Measurements from ENCODE around the gene ZFYVE9.

ZFYVE9 gene

DNA sequence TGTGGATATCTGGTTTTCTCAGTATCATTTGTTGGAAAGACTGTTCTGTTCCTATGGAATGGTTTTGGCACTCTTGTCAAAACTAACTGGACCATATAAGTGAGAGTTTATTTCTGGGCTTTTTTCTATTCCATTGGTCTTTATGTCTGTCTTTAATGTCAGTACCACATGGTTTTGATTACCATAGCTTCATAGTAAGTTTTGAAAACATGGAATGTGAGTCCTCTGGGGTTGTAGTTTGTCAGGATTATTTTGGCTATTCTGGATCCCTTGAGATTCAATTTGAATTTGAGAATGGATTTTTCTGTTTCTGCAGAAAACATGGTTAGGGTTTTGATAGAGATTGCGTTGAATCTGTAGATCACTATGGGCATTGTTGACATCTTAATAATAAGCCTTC lies 107.9 kb downstream of the ZFYVE9 start:
- no peak for DNase-seq

DNA sequence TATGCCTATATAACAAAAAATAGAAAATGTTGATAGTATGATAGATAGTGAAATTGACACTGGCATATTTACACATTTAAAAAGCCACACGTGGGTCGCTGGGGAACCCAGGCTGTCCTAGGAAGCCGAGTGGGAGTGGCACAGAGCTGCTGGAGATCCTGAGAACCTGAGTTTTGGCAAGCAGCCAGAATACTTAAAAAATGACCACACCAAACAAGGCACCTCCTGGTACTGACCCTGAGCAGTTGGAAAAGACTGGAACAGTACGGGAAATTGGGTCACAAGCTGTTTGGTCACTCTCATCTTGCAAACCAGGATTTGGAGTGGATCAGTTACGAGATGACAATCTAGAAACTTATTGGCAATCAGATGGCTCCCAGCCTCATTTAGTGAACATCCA lies 111.5 kb downstream of the ZFYVE9 start:
- DNase-seq: no peak

DNA sequence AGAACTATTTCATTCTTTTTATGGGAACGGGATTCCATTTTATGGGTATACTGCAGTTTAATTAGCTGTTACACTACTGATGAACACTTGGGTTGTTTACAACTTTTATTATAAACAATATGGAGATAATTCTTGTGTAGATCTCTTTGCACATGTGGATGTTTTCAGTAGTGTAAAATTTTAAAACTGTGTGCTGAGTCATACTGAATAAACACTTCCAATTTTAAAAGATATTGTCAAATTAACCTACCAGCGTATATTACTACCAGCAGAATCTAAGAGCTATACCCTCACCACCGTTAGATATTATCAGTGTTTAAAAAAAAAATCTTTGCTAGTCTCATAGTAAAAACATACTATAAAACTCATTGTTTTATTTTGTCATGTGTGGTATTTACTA lies 118.0 kb downstream of the ZFYVE9 start:
- no peak for DNase-seq

DNA sequence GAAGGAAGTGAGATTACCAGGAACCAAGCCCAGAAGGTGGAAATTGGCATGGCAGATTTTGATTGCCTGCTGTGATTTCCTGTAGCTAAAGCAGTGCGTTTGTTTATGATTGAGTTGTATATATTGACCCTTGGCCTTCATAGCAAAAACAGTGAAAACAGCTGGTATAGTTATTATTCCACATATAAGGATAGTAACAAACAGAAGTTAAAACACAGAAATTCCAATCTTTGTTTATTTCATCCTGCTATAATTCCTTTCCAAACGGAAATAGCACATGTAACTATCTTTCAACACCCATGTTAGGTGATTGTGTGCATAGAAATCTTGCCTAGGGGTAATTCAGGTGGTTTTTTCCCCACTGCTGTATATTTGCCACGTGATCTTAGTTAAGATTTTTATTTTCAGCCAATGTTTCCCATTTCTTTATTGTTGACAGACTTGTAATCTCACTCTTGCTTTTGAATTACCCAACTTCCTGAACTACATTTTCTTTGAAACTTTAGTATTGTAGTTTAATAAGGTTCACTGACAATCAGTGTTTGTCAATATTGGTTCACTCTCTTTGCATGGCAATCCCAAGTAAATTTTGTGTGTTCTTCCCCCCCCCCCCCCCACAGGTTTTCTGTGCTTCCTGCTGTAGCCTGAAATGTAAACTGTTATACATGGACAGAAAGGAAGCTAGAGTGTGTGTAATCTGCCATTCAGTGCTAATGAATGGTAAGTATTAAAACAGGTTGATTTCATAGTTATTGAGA lies 121.4 kb downstream of the ZFYVE9 start:
- DNase-seq: no peak

DNA sequence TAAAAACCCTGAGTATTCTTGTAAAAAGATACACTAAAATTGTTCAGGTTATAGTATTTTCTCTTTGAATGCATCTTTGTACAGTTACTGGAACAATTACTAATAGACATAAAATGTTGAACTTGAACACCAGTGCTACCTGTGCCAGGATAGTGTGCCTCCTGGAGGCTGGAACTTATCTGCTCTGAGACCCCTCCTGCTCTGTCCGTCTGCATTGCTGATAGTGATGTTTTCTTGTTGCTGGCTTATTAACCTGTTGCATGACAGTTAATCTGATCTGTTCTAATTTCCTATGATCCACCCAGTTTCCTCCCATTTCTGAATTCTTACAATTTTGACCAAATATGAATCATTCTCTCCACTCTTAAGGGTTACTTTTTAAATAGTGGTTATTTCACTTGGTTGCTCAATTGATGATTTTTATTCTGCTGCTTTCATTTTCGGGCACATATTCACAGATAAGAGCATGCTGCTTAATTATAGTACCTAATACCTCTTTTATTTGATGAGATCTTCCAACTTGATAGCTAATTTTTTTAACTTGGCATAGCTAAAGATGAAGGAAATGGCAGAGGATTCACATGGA lies 122.7 kb downstream of the ZFYVE9 start:
- DNase-seq: no peak

DNA sequence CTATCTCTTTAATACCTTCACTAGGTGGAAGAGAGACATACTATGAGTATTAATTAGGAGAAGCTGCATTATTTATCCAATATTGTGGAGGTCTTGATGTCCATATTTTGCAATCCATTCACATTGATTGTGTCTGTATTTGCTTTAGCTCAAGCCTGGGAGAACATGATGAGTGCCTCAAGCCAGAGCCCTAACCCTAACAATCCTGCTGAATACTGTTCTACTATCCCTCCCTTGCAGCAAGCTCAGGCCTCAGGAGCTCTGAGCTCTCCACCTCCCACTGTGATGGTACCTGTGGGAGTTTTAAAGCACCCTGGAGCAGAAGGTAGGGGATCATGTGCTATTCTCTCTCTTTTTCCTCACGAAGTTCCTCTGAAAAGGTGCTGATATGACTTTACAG lies 124.6 kb downstream of the ZFYVE9 start:
- DNase-seq: no peak

DNA sequence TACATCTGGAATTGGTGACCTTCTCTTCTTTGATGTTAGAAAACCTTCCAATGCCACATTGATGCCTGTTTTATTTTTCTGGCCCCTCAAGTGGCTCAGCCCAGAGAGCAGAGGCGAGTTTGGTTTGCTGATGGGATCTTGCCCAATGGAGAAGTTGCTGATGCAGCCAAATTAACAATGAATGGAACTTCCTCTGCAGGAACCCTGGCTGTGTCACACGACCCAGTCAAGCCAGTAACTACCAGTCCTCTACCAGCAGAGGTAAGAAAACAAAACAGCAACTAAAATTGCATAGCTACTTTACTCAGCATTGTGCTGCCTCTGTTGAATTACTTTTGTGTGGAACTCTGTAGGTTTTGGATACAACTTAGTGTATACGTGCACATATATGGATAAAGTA lies 126.5 kb downstream of the ZFYVE9 start:
- no peak for DNase-seq

DNA sequence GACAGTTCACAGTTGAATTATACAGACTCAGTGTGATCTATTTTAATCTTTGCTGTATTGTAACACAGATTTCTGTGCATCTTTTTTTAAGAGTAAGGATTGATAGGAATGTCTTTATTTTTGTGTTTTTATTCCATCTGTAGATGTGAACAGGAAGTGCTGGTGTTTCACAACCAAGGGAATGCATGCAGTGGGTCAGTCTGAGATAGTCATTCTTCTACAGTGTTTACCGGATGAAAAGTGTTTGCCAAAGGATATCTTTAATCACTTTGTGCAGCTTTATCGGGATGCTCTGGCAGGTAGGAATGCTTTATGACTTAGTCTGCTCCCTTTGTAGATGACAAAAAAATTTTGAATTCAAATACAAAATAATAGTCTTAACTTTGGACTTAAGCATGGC lies 139.6 kb downstream of the ZFYVE9 start:
- DNase-seq: no peak

DNA sequence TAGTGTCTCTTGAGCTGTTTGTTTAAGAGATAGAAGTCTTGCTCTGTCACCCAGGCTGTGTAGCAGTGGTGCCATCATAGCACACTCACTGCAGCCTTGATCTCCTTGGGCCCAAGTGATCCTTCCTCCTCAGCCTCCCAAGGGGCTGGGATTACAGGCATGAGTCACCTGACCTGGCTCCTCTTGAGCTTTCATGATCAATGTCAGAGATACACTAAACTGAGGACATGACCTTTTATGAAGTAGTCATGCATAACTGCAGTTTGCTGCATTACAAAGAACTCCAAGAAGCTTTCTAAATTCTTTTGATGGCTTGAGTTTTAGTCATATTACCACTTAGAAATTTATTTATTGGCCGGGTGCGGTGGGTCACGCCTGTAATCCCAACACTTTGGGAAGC lies 146.4 kb downstream of the ZFYVE9 start:
- DNase-seq: no peak

DNA sequence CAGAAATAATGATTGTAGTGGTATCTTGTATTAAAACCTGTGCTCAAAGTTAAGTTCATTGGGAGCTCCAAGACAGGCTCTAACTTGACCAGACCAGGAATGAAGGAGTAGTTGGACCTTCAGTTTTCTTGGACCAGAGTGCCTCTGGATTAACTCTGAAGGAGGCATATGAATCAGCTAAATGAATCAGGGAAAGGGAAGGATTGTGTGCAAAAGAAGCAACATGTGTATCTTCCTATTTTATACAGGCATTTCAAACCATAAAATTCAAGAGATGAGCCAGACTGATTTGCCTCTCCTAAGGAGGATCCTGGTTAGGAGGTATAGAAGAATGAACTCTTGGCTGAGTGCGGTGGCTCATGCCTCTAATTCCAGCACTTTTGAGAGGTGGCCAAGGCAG lies 152.7 kb downstream of the ZFYVE9 start:
- no peak for DNase-seq

DNA sequence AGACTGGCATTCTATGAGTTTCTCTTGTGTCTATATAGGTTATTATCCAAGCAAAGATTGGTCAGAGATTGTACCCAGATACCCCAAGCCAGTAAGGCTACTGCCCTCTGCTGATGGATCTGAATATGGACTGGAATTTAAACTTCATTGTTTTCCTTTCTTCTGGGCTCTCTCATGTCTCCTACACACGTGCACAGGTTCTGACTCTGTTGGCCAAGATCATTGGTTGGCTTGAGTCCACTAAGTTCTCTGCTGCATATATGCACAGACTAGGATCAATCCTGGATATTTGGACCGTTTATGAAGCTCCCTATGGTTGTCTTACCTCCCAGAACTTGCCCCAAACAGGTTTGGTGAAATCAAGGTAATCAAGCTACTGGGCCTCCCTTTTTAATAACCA lies 154.5 kb downstream of the ZFYVE9 start:
- no peak for DNase-seq

DNA sequence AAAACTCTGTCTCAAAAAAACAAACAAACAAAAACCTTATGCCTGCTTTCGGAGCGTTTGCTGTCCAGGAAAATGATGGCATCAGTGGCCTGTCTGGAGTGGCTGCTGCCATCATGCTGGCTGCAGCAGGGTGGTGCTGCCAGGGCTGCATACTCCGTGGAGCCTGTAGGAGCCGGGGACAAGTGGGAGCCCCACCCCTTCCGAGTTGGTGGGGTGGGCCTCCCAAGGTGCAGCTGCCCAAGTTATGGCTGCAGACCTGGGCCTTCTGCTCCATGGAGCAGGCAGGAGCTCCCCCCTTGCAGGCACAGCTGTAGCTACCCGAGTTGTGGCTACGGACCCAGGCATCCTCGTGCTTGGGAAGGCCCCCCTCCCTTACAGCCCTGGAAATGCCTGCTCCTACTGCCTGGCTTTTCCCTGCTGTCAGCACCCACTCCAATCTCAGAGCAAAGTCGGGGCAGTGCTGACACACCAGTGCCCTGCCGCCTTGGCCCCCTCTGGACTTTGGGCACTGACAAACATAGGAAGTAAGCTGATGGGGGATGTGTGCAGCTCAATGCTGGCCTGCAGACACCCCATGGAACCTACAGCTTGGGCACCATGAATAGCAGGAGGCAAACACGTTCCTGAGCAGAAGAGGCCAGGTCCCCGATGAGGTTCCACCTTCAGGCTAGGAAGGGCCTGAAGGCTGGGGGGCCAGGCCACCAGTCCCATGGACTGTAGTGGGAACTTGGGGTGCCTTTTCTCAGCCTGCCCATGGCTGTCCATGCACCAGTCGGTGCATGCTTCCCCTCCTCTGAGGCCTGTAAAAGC lies 163.7 kb downstream of the ZFYVE9 start:
- DNase-seq: no peak

DNA sequence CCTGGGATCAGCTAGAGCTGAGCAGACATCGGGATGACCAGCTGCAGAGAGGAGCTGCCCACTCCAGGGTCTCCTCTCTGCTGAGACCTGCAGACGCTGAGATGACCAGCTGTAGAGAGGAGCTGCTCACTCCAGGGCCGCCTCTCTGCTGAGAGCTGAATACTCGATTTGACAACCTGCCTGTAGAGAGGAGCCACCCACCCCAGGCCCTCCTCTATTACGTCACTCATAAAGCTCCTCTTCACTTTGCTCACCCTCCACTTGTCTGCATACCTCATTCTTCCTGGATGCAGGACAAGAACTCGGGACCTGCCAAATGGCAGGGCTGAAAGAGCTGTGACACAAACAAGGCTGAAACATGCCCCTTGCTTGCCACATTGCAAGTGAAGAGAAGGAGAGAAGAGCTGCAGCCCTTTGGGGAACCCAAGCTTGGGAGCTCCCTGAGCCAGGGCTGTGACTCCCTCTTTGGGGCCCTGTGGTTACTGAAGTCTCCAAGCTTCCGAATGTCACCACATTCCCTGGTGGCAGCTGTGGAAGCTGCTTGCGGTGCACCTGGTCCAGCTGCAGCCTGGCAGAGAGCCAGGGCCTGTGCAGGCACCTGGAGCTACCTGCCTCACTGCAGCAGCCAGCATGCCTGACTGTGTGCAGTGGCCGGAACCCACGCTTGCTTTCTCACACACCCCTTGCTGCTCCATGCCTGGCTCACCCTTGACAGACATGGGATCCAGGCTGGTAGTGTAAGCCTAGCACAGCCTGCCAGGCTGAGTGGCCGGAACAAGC lies 164.5 kb downstream of the ZFYVE9 start:
- DNase-seq: no peak

DNA sequence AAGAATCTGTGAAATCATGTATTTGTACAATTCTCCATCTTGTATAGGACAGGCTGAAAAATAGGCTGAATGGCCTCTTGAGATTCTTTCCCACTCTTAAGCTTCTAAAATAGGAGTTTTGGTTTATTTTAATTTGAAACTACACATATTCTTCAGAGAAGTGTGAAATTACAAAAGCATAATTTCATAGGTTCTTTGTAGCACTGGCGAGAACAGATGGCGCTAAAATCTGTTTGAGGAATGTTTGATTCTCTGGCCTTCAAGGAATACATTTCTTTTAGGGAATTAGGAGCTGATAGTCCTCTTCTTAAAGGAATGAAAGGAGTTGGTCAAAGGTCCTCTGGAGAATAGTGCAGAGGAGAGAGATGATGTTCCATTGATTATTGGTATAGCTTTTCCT lies 179.2 kb downstream of the ZFYVE9 start:
- DNase-seq: no peak

DNA sequence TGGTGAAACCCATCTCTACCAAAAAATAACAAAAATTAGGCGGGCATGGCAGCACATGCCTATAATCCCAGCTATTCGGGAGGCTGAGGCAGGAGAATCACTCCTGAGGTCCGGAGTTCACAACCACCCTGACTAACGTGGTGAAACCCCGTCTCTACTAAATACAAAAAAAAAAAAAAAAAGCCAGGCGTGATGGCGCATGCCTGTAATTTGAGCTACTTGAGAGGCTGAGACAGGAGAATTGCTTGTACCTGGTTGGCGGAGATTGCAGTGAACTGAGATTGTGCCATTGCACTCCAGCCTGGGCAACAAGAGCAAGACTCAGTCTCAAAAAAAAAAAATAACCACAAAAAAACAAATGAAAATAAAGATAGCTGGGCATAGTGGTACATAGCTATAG lies 181.8 kb downstream of the ZFYVE9 start:
- no peak for DNase-seq

DNA sequence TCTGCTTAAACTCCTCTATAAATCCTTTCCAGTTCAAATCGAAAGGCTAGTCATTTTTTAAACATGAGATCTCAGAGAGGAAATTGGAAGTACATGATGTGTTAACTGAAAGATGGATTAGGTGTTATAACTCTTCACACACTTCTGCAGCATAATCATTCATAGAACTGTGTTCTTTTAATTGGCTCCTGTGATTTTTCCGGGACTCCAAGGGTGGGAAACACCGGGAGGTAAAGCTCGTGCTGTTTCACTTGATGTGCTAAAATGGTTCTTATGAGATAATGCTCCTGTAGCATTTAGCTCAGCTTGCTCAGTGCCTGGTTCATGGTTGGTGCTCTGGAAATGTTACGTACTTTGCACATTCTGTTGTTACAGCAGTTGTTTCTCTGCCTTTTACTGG lies 183.9 kb downstream of the ZFYVE9 start:
- DNase-seq: no peak

DNA sequence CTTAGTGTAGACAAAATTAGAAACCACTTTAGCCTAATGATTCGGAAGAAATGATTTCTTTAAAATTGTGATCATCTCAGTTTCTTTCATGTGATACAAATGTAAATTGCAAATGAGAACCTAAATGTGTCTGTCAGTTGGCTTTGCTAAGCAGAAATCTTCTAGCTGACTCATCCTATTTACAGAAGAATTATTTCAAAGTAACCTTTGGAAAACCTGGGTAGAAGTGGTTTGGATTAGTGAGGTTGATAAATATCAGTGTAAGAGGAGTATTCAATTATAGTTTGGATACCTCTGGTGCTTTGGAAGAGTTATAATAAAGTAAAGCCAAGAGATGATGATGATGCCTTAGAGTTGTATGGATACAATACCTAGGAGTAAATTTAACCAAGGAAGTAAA lies 186.7 kb downstream of the ZFYVE9 start:
- no peak for DNase-seq

DNA sequence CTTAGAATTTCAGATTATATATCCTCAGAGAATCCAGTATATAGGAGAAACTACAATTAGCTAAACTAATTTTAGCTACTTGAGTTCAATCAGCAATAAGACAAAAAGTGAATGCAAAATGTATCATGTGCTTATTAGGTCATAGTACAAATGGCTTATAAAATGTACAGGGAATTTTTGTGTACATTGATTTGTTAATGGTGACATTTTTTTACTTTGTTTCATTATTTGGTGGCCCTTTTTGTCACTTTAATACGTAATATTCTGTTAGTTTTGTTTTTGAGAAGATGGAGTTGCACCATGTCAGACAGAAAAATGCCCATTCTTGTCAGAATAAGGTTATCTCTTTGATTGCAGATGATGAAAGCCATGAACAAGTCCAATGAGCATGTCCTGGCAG lies 190.5 kb downstream of the ZFYVE9 start:
- DNase-seq: no peak

DNA sequence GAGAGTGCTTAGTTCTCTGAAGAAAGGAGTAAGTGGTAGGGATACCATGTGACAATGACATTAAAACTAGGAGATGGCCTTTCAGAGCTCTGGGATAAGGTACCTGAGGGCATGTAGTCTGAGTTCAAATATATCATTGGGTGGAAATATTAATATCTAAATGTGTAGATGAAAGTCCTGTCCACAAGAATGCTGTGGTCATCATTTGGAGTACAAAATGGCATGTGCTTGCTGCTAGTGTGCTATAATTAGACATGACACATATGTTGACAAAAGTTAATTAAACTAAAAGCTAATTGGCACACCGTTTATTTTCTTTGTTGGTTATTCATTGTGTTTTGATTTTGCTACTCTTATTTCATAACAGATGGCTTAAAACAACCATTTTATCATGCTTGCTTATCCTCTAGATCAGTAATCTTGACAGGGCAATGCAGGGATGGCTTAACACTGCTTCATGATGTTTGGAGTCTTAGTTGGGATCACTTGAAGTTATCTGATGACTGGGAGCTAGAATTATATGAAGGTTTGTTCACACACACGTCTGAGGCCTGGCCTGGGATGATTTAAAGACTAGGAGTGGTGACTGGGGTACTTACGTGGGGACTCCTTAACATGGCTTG lies 193.1 kb downstream of the ZFYVE9 start:
- DNase-seq: no peak

DNA sequence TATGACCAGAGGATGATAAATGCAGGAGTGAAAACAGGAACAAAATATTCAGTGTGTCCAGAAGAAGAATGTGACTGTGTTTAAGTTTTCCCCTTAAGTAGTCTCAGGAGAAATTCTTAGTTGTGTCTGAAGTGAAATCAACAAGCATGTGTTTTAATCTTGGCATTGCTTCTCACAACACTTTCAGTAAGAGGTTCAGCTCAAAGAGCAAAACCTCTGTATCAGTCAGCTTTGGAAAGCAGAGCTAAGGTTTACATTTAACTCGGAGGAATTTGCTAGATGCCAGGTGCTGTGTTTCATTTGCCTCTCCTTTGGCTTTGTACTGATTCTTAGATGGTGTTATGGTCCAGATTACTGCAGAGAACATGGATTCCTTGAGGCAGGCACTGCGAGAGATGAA lies 195.6 kb downstream of the ZFYVE9 start:
- no peak for DNase-seq

DNA sequence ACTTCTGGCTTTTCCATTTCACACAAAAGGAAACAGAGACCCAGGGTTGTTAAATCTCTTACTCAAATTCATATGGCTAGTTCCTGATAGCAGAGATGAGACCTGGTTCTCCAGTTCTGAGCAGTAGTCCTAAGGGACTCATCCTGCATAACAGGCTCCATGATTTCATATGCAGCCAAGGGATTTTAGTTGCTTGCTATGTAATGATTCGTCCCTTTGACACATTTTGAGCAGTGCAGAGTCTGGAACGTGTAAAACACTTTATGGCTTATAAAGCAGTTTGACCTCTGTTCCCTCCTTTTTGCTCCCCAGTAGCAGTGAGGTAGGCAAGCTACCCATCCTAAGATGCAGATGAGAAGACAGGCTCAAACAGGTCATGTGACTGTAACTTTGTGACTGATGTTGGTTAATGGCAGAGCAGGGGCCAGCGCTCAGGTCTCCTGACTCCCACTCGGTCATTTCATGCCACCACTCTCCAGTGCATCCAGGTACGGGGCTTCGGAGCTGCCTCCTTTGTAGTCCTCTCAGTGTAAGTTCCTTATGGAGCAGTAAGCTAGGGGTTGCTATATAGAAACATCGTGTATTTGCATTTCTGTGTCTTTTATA lies 199.9 kb downstream of the ZFYVE9 start:
- DNase-seq: no peak

DNA sequence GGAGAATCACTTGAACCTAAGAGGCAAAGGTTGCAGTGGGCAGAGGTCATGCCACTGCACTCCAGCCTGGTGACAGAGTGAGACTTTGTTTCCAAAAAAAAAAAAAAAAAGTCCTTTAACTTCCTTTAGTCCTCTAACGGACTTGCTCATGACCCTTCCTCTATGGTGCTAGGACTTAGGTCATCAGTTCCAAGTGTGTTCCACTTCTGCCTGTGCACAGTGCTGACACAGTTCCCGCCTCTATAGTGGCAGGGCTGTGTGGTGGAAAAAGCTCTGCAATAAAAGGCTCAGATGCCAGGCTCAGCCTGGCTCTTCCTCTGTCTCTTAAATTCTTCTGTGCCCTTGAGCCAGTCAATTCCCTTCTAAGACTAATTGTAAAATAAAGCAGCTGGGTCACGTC lies 202.1 kb downstream of the ZFYVE9 start:
- no peak for DNase-seq

DNA sequence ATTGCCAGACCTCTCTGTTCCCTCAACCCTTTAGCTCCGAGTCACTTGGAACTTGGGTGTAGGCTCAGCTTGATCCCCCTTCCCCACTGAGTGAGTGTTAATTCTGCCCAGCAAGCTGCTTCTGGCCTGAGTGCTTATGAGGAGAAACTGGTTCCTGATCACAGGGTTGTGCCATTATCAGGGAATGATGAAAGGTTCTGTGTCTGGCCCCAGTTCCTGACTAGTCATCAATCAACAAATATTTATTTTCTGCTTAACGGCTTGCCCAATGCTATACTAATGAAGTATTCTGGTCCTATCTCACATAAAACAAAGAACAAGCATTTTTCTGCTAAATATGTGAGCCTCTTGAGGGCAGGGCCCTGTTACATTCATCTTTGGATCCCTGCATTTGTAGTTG lies 203.4 kb downstream of the ZFYVE9 start:
- no peak for DNase-seq

Data from stimulated activated CD8-positive, alpha-beta memory T cell treated with anti-CD3 and anti-CD28 coated beads, Interleukin-4, amount 100 ng/mL, for 48 hours (primary cell).